Upper lobe of left lung (tissue), 6 donors: ENCODE data around the gene RAI1. TPM values are rescaled to one million over a fixed set of nuclear protein-coding genes. Genes with fewer than 3 reads are reported as not detected.
A peak's percentile ranks its signal among the peaks of the same experiment; 100 is the strongest.

Experiments
- ATAC-seq, 2 donors: fragments of 200-7000 bp; cut with Tn5 transposase; one replicate each; pipeline ENCODE4 v1.9.1; 2022; ENCODE audit warnings: mild to moderate bottlenecking in 2 of 2, moderate library complexity in 2 of 2; ENCODE audit not compliant: low FRiP score in 2 of 2
- DNase-seq, 2 donors: peaks; one replicate each; pipeline ENCODE4 v3.0.0-alpha.2; 2019 to 2020
- H3K27ac ChIP-seq, 4 donors: fragments of 200-600 bp; sonication (generic); one replicate each; pipeline ENCODE4 v1.5.1; 2016 to 2019
- H3K27me3 ChIP-seq, 4 donors: fragments of 200-600 bp; sonication (generic); one replicate each; pipeline ENCODE4 v1.5.1; 2017 to 2019
- H3K36me3 ChIP-seq, 4 donors: fragments of 200-600 bp; sonication (generic); one replicate each; pipeline ENCODE4 v1.5.1; 2016 to 2019
- H3K4me1 ChIP-seq, 4 donors: fragments of 200-600 bp; sonication (generic); one replicate each; pipeline ENCODE4 v1.5.1; 2018 to 2019
- H3K4me3 ChIP-seq, 4 donors: fragments of 200-600 bp; sonication (generic); one replicate each; pipeline ENCODE4 v1.5.1; 2017 to 2019; ENCODE audit warnings: mild to moderate bottlenecking in 2 of 4, moderate library complexity in 1 of 4
- H3K9me3 ChIP-seq, 4 donors: fragments of 200-600 bp; sonication (generic); one replicate each; pipeline ENCODE4 v1.5.1; 2018 to 2019
- EP300 ChIP-seq, 4 donors: sonication (generic); formaldehyde crosslinking; IDR thresholded peaks; one replicate each; pipeline ENCODE4 v1.5.1; 2017; ENCODE audit warnings: antibody characterized with exemption in 4 of 4, control low read depth in 2 of 4
- POLR2A ChIP-seq, 4 donors: fragments of 450-650 bp; IDR thresholded peaks; one replicate each; pipeline ENCODE4 v1.5.1; 2016 to 2017; ENCODE audit warnings: antibody characterized with exemption in 4 of 4, mild to moderate bottlenecking in 2 of 4
- POLR2AphosphoS5 ChIP-seq, 2 donors: sonication (generic); formaldehyde crosslinking; IDR thresholded peaks; one replicate each; pipeline ENCODE4 v1.5.1; 2017; ENCODE audit warnings: antibody characterized with exemption in 2 of 2
- WGBS, 2 donors: methylation state at CpG; one replicate each; pipeline ENCODE4 v1.1.5; 2017 to 2018; 5-methylcytosine and 5-hydroxymethylcytosine counted together
- total RNA-seq, 6 donors: library from RNA; depleted of rRNA in 4 of 6; stranded (reverse); fragments of >200 nt in 4 of 6; gene quantifications; one replicate each; pipeline versions ENCODE4 v1.1.0 to v1.2.1, GENCODE V29; 2016 to 2021
- TF ChIP-seq, protein P1 (sequence below), 6 experiments: fragments of 450-650 bp in 4 of 6; fragments of 200-600 bp in 2 of 6; sonication (generic) in 2 of 6; IDR thresholded peaks; one replicate each; pipeline ENCODE4 v1.5.1; 2016 to 2019; ENCODE audit warnings: antibody characterized with exemption in 6 of 6
- donor health status: DM: no; HTN: no; CAD: no; lungs with moderate emphysema.
- donor health status: DM: no; HTN: yes; CAD: no; lungs with severe emphysema.

RAI1 gene
- total RNA-seq, 6 donors from 2014 or later = 33.8 to 76.6 (median 41.2) TPM

DNA sequence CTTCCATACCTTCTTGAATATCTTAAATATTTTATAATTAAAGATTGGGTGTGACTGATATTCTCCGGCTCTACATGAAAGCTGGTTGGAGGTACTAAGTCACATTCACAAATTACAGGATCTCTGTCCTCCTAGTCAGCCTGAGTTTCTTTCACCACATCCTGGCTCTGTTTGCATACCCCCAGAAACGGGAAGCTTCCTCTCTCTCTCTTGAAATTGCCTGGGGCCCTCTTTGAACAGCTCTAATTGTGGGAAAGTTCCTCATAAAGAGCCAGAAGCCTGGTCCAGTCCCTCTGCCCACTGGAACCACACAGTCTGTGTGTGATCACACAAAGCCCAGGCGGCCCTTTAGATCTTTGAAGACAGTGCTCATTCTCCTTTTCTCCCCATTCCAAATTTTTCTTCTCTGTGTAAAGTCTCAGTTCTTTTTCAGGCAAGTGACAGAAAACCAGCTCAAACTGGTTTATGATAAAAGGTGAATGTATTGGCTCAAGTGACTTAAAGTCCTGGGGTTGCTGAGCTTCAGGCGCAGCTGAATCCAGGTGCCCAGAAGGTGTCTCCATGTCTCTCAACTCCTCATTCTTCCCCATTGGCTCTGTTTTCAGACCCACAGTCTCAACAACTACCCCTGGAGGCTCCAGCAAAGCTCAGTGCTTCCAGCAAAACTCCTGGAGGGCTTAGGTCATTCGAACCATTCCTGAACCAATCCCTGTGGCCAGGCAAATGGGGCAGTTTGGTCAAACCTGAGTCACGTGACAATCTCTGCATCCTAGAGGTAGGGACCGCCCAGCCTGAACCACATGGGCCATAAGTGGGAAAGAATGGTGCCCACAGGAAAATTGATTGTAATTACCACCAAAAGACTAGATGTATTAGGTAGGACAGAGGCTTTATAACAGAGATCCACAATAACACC is 8.5 kb upstream of the RAI1 start:
- Histone ChIP-seq H3K27ac (no peak overlapping the region), H3K27me3 (no peaks in the 10 kb centered on the region), H3K9me3 (no peaks in the 10 kb centered on the region), H3K4me1 (peaks cover 0 to 13% (median 6%) of the 10 kb centered on the region in 4 donors), H3K36me3 (no peaks in the 10 kb centered on the region), H3K4me3 (no peak overlapping the region)
- peak in 1 of 2 donors; percentile 53 for ATAC-seq
- TF ChIP-seq POLR2A (IDR thresholded peaks at IDR 0.05) = no peak
- no peak for TF ChIP-seq POLR2AphosphoS5 (IDR thresholded peaks at IDR 0.05)
- TF ChIP-seq EP300 (IDR thresholded peaks at IDR 0.05) = no peak
- TF ChIP-seq, protein P1, sequence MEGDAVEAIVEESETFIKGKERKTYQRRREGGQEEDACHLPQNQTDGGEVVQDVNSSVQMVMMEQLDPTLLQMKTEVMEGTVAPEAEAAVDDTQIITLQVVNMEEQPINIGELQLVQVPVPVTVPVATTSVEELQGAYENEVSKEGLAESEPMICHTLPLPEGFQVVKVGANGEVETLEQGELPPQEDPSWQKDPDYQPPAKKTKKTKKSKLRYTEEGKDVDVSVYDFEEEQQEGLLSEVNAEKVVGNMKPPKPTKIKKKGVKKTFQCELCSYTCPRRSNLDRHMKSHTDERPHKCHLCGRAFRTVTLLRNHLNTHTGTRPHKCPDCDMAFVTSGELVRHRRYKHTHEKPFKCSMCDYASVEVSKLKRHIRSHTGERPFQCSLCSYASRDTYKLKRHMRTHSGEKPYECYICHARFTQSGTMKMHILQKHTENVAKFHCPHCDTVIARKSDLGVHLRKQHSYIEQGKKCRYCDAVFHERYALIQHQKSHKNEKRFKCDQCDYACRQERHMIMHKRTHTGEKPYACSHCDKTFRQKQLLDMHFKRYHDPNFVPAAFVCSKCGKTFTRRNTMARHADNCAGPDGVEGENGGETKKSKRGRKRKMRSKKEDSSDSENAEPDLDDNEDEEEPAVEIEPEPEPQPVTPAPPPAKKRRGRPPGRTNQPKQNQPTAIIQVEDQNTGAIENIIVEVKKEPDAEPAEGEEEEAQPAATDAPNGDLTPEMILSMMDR (IDR thresholded peaks at IDR 0.05) = no peak
- 66 to 75% methylated on average over 6 to 7 of the region's 7 CpGs for WGBS, 2 donors
- DNase-seq = no peak

DNA sequence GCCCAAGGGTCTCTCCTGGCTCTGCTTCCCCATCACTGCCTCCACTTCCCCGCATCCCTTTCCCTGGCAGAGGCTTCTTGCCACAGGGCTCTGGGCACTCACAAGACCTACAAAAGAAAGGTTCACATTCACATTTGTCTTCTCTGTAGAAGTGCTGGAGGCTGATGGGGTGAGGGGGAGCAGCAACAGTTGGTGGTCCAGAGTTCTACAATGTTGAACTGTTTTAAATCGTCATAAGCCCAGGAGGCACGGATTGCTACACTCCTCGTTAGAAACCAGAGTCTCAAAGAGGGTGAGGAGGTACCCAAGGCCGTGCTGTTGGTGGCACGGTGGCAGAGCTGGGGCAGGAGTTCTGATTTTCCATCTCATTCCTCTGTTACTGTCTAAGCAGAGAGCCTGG is 5.8 kb upstream of the RAI1 start:
- no peak overlapping the region for H3K27ac ChIP-seq
- no peak for DNase-seq
- no peak overlapping the region for H3K4me3 ChIP-seq
- no peaks in the 10 kb centered on the region for H3K27me3 ChIP-seq
- 82 to 94% methylated on average over 6 of the region's 6 CpGs for WGBS, 2 donors
- peaks cover 0 to 13% (median 6%) of the 10 kb centered on the region in 4 donors for H3K4me1 ChIP-seq
- H3K36me3 ChIP-seq = no peaks in the 10 kb centered on the region
- H3K9me3 ChIP-seq = no peaks in the 10 kb centered on the region
- ATAC-seq = no peak
- TF ChIP-seq EP300 (IDR thresholded peaks at IDR 0.05) = no peak
- TF ChIP-seq, protein P1 (IDR thresholded peaks at IDR 0.05) = no peak
- TF ChIP-seq POLR2A (IDR thresholded peaks at IDR 0.05) = no peak
- TF ChIP-seq POLR2AphosphoS5 (IDR thresholded peaks at IDR 0.05) = no peak

DNA sequence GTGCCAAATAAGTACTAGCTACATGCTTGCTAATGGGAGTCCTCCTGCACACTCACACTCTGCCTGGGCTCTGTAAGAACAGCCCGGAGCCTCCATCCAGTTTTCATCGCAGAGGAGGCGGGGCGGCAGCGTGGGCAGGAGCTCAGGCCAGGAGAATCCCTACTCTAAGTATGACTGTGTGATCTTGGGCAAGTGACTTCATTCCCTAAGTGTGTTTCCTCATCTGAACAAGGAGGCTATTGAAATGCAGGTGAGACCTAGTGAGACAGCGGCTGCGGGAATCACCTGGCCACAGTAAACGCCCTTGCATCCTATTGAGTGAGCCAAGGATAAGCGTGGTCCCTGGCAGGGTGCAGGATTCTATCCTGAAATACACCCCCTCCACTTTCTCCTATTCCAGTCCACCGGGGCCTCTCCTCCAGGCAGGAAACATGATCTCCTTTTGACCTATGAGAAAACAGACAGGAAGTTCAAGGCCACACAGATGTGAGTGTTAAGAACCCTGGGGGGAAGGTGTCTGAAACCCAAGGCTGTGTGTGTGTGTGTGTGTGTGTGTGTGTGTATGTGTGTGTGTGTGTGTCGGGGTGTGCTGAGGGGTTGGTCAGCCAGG is 5.2 kb upstream of the RAI1 start:
- WGBS, 2 donors = 66 to 74% methylated on average over 11 of the region's 11 CpGs
- ATAC-seq = no peak

DNA sequence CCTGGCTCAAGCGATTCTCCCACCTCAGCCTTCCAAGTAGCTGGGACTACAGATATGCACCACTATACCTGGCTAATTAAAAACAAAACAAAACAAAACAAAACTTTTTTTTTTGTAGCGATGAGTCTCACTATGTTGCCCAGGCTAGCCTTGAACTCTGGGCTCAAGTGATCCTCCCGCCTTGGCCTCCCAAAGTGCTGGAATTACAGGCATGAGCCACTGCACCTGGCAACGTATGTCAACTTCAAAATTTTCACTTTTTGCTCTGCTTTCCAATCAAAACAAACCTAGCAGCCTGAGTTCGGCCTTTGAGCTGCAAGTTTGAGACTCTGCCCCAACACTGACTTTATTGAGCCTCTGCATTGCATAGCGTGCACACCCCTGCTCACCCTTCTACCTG is 4.5 kb upstream of the RAI1 start:
- H3K4me3 ChIP-seq = no peak overlapping the region
- H3K27me3 ChIP-seq = no peaks in the 10 kb centered on the region
- TF ChIP-seq POLR2A (IDR thresholded peaks at IDR 0.05) (no peak), EP300 (IDR thresholded peaks at IDR 0.05) (no peak), POLR2AphosphoS5 (IDR thresholded peaks at IDR 0.05) (no peak)
- TF ChIP-seq, protein P1 (IDR thresholded peaks at IDR 0.05) = no peak
- ATAC-seq (no peak), DNase-seq (no peak)
- H3K36me3 ChIP-seq = no peaks in the 10 kb centered on the region
- H3K9me3 ChIP-seq = no peaks in the 10 kb centered on the region
- H3K27ac ChIP-seq = no peak overlapping the region
- 95 to 96% methylated on average over 6 of the region's 6 CpGs for WGBS, 2 donors
- peaks cover 0 to 13% (median 7%) of the 10 kb centered on the region in 4 donors for H3K4me1 ChIP-seq

More for the DNA sequence above, 5.2 kb upstream of the RAI1 start:
- peaks cover 0 to 13% (median 8%) of the 10 kb centered on the region in 4 donors for H3K4me1 ChIP-seq
- no peak overlapping the region for H3K27ac ChIP-seq
- TF ChIP-seq POLR2A (IDR thresholded peaks at IDR 0.05) = no peak
- no peak for TF ChIP-seq POLR2AphosphoS5 (IDR thresholded peaks at IDR 0.05)
- TF ChIP-seq, protein P1 (IDR thresholded peaks at IDR 0.05) = no peak
- no peak for TF ChIP-seq EP300 (IDR thresholded peaks at IDR 0.05)
- H3K9me3 ChIP-seq = no peaks in the 10 kb centered on the region
- no peak for DNase-seq
- no peaks in the 10 kb centered on the region for H3K27me3 ChIP-seq
- no peak overlapping the region for H3K4me3 ChIP-seq
- no peaks in the 10 kb centered on the region for H3K36me3 ChIP-seq
